HTR-8/SVneo (cell line): Measurements from ENCODE around the gene CDT1.
"Not testable (repeated sequence)": the region's sequence is repeated elsewhere in the genome, so short reads cannot be mapped to it uniquely, and the experiment has no call there.

Source experiments
- DNase-seq: peaks from one replicate; pipeline ENCODE4 v3.0.0; 2011; ENCODE audit warnings: low spot score, mixed read lengths; ENCODE audit not compliant: insufficient read length
- FAIRE-seq: peaks from 2 replicates; lab custom pipeline; 2011; peaks lifted over from hg19 to GRCh38; lab: Jason Lieb, UNC

Gene CDT1

GRCh38 chr16:88781140-88782077 is 22.2 kb upstream of the CDT1 start:
- FAIRE-seq = no peak

GRCh38 chr16:88782454-88783390 is 20.9 kb upstream of the CDT1 start:
- FAIRE-seq (peak; percentile 48), DNase-seq (peak; percentile 52)

More at GRCh38 chr16:88781140-88782077, 22.2 kb upstream of the CDT1 start:
- DNase-seq = no peak

DNA sequence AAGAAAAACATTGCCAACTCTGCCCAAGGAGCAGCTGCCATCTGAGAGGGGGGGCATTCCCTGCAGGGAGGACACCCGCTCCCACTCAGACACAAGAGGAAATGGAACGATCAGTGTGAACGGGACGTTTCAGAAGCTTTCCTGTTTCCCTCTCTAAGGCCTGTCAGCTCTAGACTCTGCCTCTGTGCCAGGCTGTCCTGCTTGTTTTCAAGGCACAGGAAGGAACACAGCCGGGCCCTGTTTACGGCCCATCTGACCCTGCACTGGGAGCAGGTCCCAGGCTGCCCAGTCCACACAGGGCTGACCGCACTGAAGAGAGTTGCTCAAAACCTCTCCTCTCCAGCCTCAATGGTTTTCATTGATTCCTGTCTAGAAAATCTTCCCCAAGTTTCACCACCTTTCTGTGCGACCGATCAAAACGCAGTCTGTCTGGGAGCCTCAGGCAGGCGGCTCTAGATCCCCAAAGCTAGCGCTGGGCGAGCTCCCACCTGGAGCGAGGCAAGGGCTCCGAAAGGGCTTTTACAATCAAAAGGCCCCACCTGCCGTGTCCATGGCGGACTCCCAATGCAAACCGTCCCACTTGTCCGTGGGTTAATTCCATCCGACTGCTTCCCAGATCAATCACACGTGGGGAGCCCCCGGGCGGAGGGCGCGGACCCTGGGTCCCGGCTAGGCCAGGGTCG is 20.1 kb upstream of the CDT1 start:
- DNase-seq (no peak), FAIRE-seq (no peak)

GRCh38 chr16:88784074-88784855 is 19.3 kb upstream of the CDT1 start:
- DNase-seq (peak; percentile 69), FAIRE-seq (no peak)

GRCh38 chr16:88784856-88785105 is 18.8 kb upstream of the CDT1 start:
- no peak for FAIRE-seq
- no peak for DNase-seq

- DNase-seq = peak; percentile 69
- no peak for FAIRE-seq
Observed at GRCh38 chr16:88785106-88785924, 18.3 kb upstream of the CDT1 start, which contains the start of gene PIEZO1. TSS of gene PIEZO1 (minus strand) at chr16:88785220. CDS start at chr16:88784964, 256 bp downstream.

GRCh38 chr16:88787579-88788314 is 15.8 kb upstream of the CDT1 start:
- no peak for FAIRE-seq
- no peak for DNase-seq

DNA sequence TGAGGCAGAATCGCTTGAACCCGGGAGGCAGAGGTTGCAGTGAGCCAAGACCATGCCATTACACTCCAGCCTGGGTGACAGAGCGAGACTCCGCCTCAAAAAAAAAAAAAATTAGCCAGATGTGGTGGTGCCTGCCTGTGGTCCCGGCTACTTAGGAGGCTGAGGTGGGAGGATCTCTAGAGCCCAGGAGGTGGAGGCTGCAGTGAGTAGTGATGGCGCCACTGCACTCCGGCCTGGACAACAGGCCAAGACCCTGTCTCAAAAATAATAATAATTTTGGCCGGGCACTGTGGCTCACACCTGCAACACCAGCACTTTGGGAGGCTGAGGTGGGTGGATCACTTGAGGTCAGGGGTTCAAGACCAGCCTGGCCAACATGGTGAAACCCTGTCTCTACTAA is 14.8 kb upstream of the CDT1 start:
- not testable (repeated sequence) for DNase-seq, FAIRE-seq

DNA sequence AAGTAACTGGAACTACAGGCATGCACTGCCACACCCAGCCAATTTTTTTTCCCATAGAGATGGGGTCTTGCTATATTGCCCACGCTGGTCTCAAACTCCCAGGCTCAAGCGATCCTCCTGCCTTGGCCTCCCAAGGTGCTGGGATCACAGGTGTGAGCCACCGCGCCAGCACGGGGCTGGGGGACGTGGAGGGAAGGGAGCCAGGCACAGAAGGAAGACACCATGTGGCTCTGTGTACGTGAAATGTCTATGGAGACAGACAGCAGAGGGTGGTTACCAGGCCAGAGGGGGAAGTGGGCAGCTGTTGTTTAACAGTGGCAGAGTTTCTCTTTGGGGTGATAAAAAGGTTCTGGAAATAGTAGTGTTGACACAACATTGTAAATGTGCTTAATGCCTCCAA is 14.0 kb upstream of the CDT1 start:
- no peak for FAIRE-seq
- DNase-seq = no peak

GRCh38 chr16:88790312-88791211 is 13.0 kb upstream of the CDT1 start:
- FAIRE-seq (no peak), DNase-seq (no peak)

DNA sequence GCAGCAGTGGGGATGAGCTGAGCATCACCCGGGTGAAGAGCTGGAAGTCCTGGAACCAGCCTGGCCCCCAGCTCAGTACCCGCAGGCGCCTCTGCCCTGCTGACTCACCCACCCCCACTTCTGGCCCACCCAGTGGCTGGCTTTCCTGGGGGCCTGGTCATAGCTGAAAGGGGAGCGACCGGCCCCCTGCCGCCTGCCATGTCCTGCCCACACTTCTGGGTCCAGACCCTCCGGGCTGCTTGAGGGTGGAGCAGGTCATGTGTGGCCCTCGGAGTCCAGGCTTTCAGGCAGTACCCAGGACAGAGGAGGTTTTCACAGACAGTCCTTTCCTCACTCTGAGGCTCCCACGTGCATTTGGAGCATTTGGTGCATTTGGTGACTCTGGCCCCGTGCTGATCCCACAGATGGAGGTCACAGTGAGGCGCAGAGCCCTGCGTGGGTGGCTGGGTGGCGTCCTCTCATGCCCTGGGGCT is 11.5 kb upstream of the CDT1 start:
- FAIRE-seq (no peak), DNase-seq (peak; percentile 48)

DNA sequence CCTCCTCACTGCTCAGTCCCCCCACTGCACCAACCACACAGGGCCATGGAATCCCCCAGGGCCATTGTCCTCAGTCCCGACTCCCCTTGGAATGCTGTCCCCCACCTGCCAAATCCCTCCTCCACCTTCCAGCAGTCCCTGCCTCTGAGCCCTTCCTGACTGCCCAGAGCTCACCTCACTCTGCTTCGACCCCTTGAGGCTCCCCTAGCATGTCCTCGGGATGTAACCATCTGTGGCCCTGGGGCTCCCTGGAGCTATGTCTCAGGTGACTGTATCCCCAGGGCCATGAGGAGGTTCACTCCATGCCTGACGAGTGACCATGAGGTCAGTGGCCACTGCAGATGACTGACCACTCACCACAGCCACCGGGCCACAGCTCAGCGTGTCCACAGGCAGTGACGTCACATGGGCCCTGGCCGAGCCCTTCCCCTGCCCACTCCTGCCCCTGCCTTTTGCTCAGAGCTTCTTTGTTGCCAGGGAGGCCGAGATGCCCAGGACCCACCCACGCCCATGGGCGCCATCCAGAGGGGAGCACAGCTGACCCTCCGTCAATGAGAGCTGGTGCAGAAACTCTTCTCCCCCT is 10.8 kb upstream of the CDT1 start:
- FAIRE-seq (peak; percentile 87), DNase-seq (no peak)

DNA sequence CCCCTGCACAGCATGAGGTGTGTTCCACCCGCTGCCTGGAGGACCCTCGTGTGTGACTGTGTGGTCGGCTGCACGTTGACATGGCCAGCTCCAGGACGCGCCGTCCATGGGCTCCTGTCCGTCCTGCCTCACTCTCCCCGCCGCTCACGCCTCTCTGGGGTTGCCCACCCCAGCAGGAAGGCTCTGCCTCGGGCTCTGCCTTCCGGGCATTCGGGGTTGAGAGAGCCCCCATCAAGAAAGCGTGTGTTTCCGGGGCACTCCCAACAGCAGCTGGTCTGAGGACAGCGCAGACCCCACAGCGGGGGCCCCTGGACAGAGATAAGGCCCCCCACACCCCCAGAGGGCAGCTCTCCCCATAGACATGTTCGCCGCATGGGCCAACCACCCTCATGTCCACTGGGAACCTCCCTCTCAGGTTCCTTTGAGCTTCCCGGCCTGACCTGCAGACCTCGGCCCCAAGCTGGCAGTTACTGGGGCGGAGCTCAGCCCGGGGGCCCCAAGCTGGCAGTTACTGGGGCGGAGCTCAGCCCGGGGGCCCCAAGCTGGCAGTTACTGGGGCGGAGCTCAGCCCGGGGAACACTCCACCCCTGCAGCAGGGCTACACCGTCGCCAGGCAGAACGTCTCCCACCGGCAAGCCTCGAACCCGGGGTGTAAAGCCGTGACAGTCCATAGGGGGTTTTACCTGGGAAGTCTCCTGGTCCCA is 10.2 kb upstream of the CDT1 start:
- DNase-seq (no peak), FAIRE-seq (no peak)

GRCh38 chr16:88796278-88796677 is 7.3 kb upstream of the CDT1 start:
- FAIRE-seq = no peak
- DNase-seq = no peak

- peak; percentile 93 for FAIRE-seq
Observed at GRCh38 chr16:88798073-88798472, 5.5 kb upstream of the CDT1 start.

DNA sequence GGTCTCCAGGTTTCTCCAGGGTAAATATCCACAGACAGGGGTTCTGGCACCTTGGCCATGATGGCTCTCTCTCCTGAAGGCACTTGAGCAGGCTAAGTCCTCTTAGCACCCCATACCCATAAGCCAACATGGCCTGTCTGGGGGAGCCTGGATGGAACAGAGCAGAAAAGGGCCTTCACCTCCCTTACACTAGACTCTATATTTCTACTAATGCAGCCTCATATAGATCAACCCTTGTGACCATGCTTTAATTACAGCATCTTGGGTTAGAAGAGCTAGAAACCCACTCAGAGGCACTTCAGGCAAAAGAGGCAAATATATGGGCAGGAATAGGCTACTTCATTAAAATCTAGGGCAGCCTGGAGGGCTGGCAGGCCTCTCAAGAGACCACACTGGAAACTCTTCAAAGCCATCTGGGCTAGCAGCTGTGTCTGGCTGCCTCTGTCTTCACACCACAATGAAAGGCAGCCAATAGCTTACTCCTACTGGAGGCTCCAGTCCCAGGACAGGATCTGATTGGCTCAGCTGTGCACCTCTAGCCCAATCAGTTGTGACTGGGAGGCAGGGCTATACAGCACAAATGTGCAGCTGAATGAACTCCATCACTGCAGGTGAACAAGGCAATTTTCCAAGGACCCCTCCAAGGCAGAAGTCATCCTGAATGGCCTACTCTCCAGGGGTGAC is 4.7 kb upstream of the CDT1 start:
- DNase-seq (no peak), FAIRE-seq (no peak)

More at GRCh38 chr16:88798073-88798472, 5.5 kb upstream of the CDT1 start:
- DNase-seq = no peak
